ENCODE data around the gene MPPED1.

Gene MPPED1

DNA sequence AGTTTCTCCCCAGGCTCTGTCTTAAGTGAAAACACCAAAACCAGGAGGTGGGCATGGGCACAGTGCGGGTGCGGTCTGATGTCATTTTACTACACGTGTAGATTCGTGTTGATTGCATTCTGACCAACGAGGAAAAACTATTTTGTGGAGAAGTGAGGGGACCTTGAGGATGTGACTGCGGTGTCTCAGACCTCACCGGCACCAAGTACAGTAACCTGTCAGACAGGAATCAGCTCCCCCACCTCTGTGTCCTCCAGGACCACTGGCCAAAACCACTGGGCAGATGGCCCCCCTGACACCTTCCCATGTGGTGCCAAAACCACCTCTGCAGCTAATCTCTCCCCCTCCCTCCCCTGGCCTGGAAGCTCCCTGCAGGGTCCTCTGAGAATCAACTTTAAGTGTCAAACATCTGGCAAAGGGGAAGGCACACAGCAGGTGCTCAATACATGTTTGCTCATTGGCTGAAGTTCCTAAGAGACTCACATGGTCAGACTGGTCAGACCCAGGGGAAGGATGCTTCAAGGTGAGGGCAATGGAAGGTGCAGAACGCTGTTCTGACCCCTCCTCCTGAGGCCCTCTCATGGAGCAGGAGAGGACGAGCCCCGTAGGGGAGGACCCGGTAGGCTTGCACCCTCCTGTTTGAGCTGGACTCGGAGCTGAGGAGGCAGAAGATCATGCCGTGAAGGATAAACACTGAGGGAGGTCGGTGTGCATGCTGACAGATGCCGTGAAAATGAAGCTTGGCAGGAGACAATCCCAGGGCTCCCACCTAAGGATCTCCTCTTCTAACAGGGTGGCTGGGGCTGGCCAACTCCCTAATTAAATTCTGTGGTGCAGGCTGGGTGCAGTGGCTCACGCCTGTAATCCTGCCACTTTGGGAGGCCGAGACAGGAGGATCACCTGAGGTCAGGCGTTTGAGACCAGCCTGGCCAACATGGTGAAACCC, 129.9 kb downstream of the MPPED1 start:
- H3K4me3 ChIP-seq (ENCODE audit: low read depth, low read length), result no peak overlapping the region
- TF ChIP-seq, protein P1, sequence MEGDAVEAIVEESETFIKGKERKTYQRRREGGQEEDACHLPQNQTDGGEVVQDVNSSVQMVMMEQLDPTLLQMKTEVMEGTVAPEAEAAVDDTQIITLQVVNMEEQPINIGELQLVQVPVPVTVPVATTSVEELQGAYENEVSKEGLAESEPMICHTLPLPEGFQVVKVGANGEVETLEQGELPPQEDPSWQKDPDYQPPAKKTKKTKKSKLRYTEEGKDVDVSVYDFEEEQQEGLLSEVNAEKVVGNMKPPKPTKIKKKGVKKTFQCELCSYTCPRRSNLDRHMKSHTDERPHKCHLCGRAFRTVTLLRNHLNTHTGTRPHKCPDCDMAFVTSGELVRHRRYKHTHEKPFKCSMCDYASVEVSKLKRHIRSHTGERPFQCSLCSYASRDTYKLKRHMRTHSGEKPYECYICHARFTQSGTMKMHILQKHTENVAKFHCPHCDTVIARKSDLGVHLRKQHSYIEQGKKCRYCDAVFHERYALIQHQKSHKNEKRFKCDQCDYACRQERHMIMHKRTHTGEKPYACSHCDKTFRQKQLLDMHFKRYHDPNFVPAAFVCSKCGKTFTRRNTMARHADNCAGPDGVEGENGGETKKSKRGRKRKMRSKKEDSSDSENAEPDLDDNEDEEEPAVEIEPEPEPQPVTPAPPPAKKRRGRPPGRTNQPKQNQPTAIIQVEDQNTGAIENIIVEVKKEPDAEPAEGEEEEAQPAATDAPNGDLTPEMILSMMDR (IDR thresholded peaks at IDR 0.05; ENCODE audit: borderline replicate concordance, insufficient read depth, low read depth, low read length), result no peak

DNA sequence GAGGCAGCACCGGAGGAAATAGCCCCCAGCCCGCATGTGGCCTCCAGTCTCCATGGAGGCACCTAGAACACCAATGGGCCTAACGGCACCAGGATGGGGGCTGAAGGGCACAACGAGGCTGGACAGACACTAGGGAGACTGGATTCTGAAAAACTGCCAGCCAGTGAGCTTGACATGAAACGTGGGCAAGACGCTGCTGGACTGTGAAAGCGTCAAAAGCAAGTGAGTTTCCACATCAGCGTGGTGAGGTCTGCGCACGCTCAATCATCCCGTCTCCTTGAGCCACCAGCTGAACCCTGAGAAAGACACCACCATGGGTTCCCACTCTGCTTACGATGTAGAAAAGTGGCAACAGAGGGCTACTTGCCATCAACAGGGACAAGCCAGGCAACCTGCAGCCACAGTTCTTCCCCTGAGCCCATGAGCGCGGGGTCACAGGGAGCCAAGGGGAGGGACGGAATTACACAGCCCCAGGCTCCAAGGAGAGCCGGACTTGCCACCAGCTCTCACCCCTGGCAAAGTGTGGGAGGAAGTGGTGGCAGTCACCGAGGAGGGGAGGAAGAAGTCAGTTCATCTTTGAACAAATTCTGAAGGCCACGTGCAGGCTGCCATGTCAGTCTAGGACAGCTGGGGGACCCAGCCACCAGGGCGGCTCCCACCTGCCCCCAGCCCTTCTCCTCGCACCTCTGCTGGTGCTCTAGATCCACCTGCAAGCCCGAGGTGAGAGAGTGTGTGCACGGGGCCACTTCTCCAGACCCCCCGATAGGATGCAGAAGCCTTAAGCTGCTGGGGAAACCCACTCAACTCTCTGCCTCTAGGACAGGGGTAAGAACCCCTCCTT, 131.1 kb downstream of the MPPED1 start:
- no peak overlapping the region for H3K4me3 ChIP-seq (ENCODE audit: low read depth, low read length)
- TF ChIP-seq, protein P1 (IDR thresholded peaks at IDR 0.05; ENCODE audit: borderline replicate concordance, insufficient read depth, low read depth, low read length), result no peak

DNA sequence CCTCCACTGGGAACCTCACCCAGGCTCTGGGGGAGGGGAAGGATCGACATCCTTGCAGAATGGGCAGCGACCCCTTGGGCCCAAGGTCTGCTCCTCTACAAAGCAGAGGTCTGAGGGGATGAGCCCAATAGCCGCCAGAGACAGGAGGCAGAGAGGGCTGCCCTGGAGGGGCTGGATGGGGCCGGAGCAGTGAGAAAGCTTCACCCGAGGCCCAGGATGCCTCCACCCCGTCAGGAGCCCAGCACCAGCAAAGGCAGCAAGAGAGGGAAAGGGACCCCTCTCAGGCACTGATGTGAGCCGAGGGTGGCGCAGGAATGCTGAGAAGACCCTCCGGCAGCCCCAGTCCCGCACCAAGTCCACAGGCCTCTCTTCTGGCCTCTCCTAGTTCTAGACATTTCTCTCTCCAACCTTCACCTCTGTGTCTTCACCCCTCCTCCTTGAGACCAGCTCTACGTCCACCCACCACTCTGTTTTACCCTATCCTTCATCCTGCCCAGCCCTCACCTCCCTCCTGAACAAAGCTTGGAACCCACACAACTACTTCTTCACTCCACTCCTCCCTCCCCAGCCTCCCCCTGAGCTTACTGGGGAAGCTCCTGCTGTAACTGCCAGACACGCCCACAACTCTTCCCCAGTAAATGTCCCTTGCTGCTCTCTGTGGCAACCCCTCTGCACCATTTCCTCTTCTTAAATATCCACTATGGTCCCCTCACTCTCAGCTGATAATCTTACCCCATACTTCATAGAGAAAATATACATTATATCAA, 131.9 kb downstream of the MPPED1 start:
- TF ChIP-seq, protein P1 (IDR thresholded peaks at IDR 0.05; ENCODE audit: borderline replicate concordance, insufficient read depth, low read depth, low read length), result no peak
- H3K4me3 ChIP-seq (ENCODE audit: low read depth, low read length), result no peak overlapping the region

DNA sequence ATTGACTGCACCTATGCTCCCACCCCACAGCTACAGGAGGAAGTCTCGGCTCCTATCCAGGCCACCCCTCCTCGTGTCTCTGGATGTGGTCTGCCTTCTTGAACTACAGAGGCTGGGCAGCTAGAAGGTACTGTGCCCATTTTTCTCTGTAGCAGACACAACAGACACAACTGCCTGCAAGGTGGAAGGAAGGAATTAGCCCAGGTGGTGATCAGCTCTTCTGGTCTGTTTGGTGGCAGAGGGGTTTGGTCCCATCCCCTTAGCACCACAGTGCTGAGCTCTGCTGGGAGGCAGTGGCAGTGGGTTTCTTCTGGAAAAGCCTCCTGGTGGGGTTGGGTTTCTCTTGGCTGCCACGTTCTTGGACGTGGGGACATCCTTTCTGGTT, 132.5 kb downstream of the MPPED1 start:
- H3K4me3 ChIP-seq (ENCODE audit: low read depth, low read length), result no peak overlapping the region
- TF ChIP-seq, protein P1 (IDR thresholded peaks at IDR 0.05; ENCODE audit: borderline replicate concordance, insufficient read depth, low read depth, low read length), result no peak

DNA sequence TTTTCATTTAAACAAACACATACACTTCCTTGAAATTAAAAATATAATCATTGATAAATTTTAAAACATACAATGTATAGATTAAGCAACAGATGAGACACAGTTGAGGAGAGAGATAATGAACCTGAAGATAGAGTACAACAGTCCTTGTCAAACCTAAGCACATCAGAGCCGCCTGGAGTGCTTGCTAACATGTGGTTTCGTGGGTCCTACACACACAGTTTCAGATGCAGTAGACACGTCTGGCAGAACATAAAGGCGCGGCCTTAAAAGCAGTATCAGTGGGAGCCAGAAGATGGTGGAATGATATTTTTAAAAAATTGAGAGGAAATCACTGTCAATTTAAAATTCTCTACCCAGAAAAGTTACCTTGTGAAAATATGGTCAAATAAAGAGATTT, 134.4 kb downstream of the MPPED1 start:
- TF ChIP-seq, protein P1 (IDR thresholded peaks at IDR 0.05; ENCODE audit: borderline replicate concordance, insufficient read depth, low read depth, low read length), result no peak
- H3K4me3 ChIP-seq (ENCODE audit: low read depth, low read length), result no peak overlapping the region

DNA sequence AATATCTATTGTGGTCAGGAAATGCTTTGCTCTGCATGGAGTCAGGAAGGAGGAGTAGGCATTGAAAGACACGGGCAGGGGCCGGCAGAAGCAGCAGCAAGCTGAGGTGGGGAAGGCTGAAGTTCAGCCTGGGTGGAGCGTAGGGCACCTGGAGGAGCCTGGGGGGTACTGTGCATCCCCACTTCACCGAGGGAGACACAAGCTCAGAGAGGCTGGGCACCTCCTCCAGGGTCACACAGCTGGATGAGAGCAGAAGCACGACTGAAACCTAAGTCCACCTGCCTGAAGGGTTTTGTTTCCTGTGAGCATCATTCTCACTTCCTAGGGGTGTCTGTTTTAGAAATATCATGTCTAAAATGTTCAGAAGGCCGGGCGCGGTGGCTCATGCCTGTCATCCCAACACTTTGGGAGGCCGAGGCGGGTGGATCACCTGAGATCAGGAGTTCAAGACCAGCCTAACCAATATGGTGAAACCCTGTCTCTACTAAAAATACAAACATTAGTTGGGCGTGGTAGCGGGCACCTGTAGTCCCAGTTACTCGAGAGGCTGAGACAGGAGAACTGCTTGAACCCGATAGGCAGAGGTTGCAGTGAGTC, 138.3 kb downstream of the MPPED1 start:
- H3K4me3 ChIP-seq (ENCODE audit: low read depth, low read length), result no peak overlapping the region
- TF ChIP-seq, protein P1 (IDR thresholded peaks at IDR 0.05; ENCODE audit: borderline replicate concordance, insufficient read depth, low read depth, low read length), result no peak

All from GM12875 (cell line).